ENCODE measurements around the gene JPH2. TPM values are rescaled to one million over a fixed set of nuclear protein-coding genes. Genes with fewer than 3 reads are reported as not detected.

Gene JPH2
- total RNA-seq, 1 experiment from 2014 or later, result 0.03 TPM

Other genes starting within 250 kb of the JPH2 start
- 44.3 and 46.3 TPM in 2 replicates for gene OSER1, start 23.6 kb upstream of the JPH2 start, total RNA-seq (2014; rRNA removed; shearing (Covaris generic))
- not detected in 2 replicates for gene GDAP1L1, start 60.1 kb upstream of the JPH2 start, total RNA-seq (2014; rRNA removed; shearing (Covaris generic))
- 4.5 and 6.7 TPM in 2 replicates for gene FITM2, start 124.0 kb upstream of the JPH2 start, total RNA-seq (2014; rRNA removed; shearing (Covaris generic))
- not detected in 2 replicates for gene R3HDML, start 149.9 kb upstream of the JPH2 start, total RNA-seq (2014; rRNA removed; shearing (Covaris generic))
- gene HNF4A, start 168.5 kb upstream of the JPH2 start, total RNA-seq (2014; rRNA removed; shearing (Covaris generic)), result 63.8 and 70.7 TPM in 2 replicates

Measured in HT-29 (cell line).